HG03103 (cell line): Measurements from ENCODE around the gene BCAS1.

ENCODE experiments used
- ATAC-seq: cut with Tn5 transposase; IDR thresholded peaks from one replicate; pipeline ENCODE4 v1.9.1; 2021; ENCODE audit warnings: low read depth; ENCODE audit not compliant: unreplicated experiment

The BCAS1 gene

GRCh38 chr20:53895385-53895755 is 175.0 kb downstream of the BCAS1 start:
- ATAC-seq = no peak

- no peak for ATAC-seq
Measured at GRCh38 chr20:53894707-53895384, 175.5 kb downstream of the BCAS1 start.
